VCaP (cell line): ENCODE data around the gene INHBB.

Source experiments
- H3K27ac ChIP-seq: fragments of 450-650 bp; 2 replicates; pipeline ENCODE4 v1.5.1; 2017
- TF ChIP-seq, protein P1 (sequence below): fragments of 450-650 bp; conservative IDR thresholded peaks from 2 replicates; pipeline ENCODE4 v1.5.1; 2017; ENCODE audit warnings: mild to moderate bottlenecking, moderate library complexity

INHBB gene

DNA sequence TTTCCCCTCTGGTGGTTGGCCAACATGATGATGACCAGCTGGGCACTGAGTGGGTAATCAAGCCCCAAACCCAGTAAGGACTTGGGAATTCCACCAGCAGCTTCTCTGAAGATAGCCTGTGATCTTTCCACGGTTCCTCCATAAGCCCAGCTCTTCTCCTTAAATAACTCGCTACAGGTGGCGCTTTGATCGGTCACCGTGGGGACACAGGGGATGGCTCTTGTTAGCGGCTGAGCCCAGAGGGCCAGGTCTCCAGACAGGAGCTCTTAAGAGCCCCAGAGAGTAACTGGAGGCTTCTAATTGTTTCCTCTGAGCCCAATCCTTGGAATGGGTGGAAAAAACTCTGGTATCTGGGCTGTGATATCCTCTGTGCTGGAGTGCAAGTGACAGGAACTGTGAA lies 13.6 kb upstream of the INHBB start:
- TF ChIP-seq, protein P1, sequence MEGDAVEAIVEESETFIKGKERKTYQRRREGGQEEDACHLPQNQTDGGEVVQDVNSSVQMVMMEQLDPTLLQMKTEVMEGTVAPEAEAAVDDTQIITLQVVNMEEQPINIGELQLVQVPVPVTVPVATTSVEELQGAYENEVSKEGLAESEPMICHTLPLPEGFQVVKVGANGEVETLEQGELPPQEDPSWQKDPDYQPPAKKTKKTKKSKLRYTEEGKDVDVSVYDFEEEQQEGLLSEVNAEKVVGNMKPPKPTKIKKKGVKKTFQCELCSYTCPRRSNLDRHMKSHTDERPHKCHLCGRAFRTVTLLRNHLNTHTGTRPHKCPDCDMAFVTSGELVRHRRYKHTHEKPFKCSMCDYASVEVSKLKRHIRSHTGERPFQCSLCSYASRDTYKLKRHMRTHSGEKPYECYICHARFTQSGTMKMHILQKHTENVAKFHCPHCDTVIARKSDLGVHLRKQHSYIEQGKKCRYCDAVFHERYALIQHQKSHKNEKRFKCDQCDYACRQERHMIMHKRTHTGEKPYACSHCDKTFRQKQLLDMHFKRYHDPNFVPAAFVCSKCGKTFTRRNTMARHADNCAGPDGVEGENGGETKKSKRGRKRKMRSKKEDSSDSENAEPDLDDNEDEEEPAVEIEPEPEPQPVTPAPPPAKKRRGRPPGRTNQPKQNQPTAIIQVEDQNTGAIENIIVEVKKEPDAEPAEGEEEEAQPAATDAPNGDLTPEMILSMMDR = no peak
- H3K27ac ChIP-seq = no peak overlapping the region

DNA sequence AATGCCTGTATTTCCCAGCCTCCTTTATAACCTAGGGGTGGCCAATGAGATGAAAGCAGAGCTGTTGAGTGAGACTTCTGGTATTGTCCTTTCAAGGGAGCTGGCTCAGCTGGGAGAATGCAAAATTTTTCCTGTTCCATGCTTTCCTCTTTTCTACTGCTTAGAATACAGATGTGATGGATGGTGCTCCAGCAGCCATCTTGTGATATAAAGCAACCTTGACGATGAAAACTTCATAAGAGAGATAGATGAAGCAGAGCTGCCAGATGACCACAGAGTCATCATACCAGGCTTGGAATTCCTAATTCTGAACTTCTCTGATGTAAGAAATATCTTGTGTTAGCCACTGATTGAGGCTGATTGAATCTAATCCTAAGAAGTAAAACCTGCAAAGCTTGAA lies 11.9 kb upstream of the INHBB start:
- TF ChIP-seq, protein P1 = no peak
- H3K27ac ChIP-seq = no peak overlapping the region

DNA sequence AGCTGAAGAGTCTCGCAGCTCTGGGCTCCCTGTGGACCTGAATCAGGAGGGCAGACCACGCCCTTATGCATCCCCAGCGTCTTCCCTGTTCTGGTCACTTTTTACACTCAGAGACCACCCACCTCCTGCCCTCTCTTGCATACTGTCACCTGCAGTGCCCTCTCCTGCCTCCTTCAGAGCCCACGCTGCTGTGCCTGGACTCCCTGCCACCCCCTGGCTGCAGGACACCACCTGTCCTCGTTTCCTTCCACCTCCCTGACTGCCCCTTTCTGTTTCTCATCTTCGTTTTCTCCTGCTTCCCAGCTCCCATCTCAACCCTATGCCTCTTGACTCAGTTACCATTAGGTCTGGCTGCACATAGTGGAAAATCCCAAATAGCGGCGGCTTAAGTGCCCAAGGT lies 9.2 kb upstream of the INHBB start:
- no peak overlapping the region for H3K27ac ChIP-seq
- TF ChIP-seq, protein P1 = no peak

DNA sequence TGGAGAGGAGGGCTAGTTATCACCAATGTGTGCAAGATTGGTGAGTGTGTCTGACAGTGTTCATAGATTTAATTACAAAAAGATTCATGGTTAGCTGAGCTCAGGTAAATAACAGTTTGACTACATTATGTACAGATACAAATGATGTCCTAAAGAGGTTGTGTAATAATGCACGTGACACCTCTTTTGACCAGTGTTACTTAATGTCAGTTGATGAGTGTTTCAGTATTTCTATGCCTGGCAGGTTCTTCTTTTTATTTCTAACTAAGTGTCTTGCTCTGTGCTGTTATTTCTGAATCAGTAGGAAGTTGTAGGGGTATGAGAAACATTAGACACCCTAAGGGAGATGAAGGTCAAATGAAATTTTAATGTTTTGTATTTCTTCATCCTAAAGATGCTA lies 7.9 kb upstream of the INHBB start:
- H3K27ac ChIP-seq = peak overlapping the region; percentile 24; the same call in 1 of the 2 replicates

DNA sequence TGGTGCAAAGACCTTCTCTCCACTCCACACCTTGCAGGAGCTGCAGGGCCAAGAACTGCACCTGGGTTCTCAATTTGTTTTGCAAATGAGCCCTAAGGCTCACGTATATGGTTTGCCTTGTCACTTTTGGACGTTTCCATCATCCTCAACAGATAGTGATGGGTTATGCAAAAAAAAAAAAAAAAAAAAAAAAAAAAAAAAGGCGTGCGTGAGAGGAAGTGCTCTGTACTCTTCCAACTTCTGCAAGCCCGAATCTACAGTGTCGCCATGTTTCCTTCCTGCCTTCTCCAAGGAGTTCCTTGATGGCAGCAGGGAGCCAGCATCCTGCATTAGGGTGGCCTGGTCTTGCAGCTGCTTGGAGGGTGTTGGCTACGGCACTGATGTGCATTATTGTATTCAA lies 4.0 kb upstream of the INHBB start:
- no peak overlapping the region for H3K27ac ChIP-seq
- TF ChIP-seq, protein P1 = no peak

More for the DNA sequence above, 7.9 kb upstream of the INHBB start:
- TF ChIP-seq, protein P1 = no peak

DNA sequence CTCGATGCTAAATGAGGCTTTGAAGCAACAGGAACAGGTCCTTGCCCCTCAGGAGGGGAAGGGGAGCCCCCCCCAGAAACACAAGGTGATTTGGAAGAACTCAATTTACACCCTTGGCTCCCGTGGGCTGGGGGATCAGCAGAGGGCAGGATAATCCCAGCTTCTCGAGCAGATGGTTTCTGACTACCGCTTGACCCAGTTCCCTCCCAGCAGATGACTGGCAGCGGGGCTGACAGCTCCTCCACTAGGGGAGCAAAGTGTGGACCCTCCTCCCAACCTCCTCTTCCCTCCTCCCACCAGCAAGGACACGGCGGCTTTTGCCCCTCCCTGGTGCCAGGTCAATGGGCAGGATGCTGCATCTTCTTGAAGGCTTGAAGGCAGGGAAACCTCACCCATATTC lies 3.5 kb upstream of the INHBB start:
- no peak overlapping the region for H3K27ac ChIP-seq
- TF ChIP-seq, protein P1 = no peak

DNA sequence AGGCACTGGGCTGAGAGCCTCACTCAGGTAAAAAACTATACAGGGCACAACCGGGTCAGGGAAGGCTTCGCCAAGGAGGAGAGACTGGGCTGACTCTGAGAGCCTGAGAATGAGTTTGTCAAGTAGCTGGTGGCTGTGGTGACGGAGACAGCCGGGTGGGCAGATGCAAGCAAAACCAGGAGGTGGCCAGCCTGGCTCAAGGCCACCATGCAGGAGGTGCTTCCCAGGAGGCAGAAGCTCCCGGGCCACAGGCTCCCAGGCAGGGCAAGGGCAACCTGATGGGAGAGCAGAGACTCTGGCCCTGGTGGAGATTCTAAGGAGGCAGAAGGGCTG lies 2.9 kb upstream of the INHBB start:
- peak overlapping the region; percentile 88; the same call in 1 of the 2 replicates for H3K27ac ChIP-seq
- TF ChIP-seq, protein P1 = no peak
